ENCODE measurements around the gene TPMT.

GRCh38 chr6:18192026-18192425 is 37.1 kb upstream of the TPMT start:
- TF ChIP-seq CTCF (IDR thresholded peaks at IDR 0.05) (no peak), POLR2A (IDR thresholded peaks at IDR 0.05) (no peak)
